SKM-1 treated with dmso at 0.1 percent for 144 hours (cell line): ENCODE data around the gene XPR1.
"Not testable (repeated sequence)": the region's sequence is repeated elsewhere in the genome, so short reads cannot be mapped to it uniquely, and the experiment has no call there.

ENCODE experiments used
- DNase-seq: peaks from one replicate; lab custom pipeline; 2025; ENCODE audit not compliant: unreplicated experiment; lab: John Stamatoyannopoulos, UW

The XPR1 gene

DNA sequence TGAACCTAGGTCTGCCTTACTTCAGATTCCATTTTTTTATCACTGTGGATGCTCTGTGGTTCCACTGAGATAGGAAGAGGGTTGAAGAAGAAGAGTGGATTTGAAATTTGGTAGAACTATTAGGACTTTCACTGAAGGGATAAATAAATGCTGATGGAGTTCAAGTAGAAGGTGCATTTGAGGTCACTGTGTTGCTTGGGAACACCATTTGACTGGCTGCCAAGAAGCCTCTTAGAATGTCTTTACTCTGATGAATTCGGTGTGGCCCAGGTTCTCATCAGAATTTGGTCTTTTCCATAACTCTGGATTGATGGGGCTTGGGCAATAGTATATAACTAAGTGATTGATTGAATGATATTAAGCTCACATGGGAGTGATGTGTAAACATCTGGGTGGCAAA, 11.9 kb downstream of the XPR1 start:
- DNase-seq, result no peak

DNA sequence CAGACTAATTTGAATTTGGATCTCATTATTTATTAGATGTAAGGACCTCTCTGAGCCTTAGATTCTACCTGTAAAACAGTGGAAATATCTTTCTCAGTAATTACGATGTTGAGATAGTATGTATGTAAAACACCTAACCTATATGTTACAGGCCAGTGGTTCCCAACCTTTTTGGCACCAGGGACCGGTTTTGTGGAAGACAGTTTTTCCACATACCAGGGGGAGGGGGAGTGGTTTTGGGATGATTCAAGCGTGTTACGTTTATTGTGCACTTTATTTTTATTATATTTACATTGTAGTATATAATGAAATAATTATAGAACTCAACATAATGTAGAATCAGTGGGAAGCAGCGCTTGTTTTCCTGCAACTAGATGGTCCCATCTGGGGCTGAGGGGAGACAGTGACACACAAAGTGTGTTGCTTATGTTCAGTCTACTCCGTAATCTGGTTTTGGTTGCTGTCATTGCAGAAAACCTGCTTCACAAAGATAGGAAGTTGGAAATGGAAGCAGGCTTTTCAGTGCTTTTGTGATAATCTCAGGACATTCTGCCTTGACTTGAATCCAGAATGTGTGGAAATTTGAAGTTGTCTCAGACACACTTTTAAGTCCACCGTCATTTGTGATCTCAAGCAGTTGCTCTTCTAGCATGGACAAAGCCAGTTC, 12.8 kb downstream of the XPR1 start:
- DNase-seq, result no peak

DNA sequence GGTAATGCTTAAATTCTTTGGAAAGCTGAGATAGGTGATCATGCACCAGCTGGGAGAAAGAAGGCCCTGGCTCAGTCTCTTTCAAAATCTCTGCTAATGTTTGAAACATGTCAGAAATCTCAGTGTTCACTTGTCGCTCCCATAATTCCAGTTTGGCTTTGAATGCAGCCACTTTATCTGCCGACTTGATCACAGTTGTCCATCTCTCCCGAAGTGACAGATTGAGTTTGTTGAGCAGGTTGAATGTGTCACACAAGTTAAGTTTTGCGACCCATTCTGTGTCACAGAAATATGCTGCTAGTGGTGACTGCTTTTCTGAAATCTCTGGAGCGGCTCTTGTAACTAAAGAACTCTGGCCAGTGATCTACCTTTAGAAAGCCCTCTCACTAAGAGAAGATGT, 13.4 kb downstream of the XPR1 start:
- DNase-seq, result not testable (repeated sequence)

DNA sequence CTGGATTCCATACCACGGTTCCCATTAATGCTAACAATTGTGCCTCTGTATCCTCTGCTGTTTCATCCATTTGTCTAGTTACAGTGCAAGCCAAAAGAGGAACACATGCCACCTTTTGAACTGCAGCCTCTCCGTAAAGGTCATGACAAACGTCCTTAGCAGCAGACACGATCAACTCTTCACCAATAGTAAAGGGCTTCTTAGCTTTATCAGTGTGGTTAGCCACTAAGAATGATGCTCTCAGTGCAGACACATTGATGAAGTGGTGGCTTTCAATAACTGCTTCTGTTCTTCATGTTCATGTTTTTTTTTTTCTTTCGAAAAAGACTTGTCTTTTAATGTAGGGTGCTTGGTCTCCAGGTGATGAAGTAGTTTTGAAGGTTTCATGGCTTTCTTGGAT, 14.3 kb downstream of the XPR1 start:
- DNase-seq, result no peak

DNA sequence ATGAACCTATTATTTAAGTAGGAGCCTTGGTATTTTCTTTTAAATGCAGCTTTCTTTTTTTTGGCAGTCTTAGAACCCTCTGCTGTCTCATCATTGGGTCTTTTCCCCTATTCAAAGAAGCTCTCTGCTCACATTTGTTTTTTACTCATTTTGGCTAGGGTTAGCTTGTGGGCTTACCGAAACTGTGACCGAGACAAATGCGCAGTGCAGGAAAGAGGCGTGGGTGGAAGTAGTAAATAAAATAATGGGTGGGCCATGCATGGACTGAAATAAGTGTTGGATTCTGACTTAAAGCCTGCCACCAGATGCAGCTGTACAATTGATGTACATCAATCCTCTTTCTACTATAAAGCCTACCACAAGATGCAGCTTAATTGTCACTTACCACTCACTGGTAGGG, 14.7 kb downstream of the XPR1 start:
- no peak for DNase-seq

DNA sequence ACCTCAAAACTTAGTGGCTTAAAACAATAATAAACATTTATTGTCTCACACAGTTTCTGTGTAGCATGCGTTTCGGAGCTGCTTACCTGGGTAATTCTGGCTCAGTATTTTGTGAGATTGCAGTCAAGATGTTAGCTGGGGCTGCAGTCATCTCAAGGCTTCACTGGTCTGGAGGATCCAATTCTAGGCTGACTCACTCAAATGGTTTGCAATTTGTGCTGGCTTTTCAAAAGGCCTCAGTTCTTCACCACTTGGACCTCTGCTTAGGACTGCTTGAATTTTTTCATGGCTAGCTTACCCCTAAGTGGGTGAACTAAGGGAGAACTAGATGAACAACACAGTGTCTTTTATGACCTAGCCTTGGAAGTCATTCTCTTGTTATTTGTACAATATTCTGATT, 21.0 kb downstream of the XPR1 start:
- DNase-seq, result no peak

DNA sequence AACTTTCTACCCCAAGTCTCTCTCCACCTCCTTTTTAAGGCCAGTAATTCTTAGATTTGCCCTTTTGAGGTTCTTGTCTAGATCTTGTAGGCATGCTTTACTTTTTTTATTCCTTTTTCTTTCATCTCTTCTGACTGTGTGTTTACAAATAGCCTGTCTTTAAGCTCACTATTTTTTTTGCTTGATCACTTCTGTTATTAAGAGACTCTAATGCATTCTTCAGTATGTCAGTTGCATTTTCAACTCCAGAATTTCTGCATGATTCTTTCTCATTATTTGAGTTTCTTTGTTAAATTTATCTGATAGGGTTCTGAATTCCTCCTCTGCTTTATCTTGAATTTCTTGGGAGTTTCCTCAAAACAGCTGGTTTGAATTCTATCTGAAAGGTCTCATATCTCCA, 30.9 kb downstream of the XPR1 start:
- no peak for DNase-seq

DNA sequence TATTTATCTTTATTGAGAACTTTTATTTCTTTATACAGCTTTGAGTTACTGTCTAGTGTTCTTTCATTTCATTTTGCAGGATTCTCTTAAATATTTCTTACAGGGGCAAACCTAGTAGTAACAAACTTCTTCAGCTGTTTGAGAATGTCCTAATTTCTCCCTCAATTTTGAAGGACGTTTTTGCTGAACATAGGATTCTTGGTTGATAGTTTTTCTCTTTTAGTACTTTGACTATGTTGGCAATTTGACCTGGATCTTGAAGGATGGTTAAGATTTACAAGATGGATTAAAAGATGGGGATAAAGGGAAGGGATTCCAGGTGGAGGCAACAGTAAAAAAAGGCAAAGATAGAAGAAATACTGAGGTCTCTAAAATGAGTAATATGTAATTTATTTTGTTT, 38.9 kb downstream of the XPR1 start:
- DNase-seq, result no peak

DNA sequence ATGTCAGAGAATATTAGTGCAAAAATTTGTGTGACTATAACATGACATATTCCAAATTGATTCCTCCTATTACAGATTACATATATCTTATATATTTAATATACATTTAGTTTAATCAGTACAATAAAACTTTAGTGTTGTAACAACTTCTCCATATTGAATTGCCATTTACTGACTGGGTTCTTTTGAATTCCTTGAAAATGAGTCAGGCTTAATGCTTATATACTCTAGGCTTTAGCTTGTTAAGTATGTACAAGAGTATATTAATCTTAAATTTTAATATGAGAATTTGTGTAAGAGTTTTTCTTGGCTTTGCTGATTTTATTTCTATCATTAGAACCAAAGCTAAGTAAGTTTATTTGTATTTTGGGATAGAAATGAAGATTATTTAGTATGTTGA, 40.3 kb downstream of the XPR1 start:
- DNase-seq, result no peak

DNA sequence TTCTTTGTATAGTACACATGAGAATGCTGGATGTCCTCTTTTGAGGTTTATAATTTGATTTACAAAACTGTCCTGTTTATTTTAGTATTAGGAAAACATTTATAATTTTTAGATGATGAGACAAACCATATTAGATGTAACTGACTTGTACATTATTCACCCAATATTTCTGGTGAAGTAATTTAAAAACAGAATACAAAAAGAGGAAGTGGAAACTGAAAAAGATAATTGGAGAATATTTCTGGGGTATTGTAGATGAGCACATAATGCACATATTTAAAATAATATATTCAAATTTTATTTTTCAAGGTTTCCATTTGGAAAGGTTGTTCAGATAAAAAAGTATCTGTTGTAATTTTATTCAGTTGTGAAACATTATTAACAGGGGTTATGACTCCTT, 40.7 kb downstream of the XPR1 start:
- no peak for DNase-seq

DNA sequence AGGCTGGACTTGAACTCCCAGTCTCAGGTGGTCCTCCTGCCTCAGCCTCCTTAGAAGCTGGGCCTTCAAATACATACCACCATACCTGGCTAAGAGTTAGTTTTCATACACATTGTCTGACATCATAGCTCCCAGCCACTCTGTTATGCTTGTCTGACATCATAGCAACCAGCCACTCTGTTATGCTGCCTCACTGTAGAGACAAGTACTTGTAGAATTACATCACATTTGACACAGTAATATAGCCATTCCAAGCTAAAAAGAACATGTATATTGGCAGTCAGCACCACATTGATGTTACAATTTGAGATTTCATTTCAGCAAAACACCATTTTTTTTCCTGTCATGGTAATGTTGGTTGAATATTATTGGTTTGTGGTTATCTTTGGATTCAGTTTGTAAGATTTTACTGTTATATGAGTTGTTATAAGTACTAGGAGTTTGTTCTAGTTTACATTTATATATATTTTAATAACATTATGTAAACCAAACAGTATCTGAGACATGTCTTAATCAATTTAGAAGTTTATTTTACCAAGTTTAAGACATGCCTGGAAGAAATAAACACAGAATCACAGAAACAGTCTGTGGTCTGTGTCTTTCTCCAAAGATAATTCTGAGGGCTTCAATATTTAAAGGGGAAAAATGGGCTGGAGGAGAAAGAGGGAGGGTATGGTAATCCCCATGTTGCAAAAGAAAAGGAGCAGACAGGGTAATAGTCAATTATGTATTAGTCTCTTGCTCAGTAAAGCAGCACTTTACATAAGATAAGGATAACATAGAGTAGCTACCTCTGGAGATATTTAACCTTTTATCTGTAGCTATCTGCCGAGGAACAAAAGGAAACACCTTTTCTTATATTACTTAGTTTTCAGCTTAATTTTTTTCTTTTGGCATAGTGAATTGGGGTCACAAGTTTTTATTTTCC, 43.0 kb downstream of the XPR1 start:
- no peak for DNase-seq

DNA sequence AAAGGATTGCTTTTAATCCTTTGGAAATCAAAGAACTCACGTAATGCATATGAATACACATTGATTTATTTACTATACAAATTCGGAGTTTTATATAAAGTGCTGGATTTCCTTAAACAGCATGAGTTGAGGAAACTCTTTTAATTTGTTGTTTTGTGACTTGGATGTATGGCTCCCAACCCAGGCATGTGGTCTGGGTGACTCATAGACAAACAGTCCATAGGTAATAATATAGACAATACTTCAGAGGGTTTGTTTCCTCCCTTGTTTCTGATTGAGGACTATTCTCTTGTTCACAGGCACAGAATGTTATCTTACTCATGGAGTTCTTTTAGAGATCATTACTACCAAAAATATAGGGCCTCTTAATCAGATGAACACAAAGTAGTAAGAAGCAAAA, 43.8 kb downstream of the XPR1 start:
- no peak for DNase-seq

DNA sequence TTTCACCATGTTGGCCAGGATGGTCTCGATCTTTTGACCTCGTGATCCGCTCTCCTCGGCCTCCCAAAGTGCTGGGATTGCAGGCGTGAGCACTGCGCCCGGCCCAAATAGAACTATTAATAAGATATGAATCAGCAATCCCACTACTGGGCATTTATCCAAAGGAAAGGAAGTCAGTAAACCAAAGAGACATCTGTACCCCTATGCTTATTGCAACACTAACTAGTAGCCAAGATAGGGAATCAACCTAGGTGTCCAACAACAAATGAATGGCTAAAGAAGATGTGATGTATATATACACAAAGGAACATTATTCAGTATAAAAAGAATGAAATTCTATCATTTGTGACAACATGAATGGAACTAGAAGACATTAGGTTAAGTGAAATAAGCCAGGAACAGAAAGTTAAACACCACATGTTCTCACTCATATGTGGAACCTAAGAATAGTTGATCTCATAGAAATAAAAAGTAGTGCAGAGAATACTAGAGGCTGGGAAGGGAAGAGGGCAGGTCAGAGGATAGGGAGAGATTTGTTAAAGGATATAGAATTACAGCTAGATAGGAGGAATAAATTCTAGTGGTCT, 48.8 kb downstream of the XPR1 start:
- no peak for DNase-seq

DNA sequence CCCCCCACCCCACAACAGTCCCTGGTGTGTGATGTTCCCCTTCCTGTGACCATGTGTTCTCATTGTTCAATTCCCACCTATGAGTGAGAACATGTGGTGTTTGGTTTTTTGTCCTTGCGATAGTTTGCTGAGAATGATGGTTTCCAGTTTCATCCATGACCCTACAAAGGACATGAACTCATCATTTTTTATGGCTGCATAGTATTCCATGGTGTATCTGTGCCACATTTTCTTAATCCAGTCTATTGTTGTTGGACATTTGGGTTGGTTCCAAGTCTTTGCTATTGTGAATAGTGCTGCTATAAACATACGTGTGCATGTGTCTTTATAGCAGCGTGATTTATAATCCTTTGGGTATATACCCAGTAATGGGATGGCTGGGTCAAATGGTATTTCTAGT, 51.3 kb downstream of the XPR1 start:
- DNase-seq, result not testable (repeated sequence)

DNA sequence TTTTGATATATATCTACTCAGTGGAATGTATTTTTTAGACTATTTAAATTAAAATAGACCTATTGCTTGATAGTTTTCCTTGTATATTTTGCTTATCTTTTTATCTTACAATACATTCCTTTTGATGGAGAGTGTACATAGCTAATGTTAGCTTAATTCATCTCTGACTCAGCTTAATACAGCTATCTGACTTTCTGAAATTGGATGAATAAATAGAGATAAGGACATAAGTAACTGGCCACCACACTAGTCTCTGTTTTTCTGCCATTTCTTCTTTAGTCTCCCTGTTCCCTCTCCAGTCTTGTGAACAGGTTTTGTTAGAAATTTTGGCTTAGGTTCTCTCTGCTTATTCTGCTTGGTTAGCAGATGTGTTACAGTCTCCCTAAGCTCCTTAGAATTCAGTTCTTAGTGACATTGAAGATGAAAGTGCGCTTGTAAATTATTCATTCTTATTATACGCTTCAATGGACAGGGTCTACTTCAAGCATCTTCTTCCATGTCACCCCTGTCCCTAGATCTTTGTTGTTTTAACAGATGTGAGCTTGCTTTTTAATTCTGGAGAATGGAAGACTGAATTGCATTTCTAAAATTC, 59.6 kb downstream of the XPR1 start:
- DNase-seq, result no peak

DNA sequence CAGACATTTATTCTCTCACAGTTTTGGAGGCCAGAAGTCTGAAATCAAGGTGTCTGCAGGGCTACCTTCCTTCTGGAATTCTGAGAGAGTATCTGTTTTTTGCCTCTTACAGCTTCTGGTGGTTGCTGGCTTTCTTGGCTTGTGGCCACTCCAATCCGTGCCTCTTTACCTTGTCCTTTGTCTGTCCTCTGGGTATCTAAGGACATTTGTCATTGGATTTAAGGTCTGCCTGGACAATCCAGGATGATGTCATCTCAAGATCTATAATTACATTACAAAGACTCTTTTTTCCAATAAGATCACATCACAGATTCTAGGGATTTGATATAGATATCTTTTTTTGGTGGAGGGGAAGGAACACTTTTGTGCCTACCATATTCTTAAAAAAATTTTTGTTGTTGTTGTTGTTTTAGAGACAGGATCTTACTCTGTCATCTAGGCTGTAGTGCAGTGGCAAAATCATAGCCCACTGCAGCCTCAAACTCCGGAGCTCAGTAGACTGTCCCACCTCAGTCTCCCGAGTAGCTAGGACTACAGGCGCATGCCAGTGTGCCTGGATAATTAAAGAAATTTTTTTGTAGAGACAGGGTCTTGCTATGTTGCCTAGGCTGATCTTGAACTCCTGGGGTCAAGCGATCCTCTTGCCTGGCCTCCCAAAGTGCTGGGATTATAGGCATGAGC, 61.9 kb downstream of the XPR1 start:
- no peak for DNase-seq

DNA sequence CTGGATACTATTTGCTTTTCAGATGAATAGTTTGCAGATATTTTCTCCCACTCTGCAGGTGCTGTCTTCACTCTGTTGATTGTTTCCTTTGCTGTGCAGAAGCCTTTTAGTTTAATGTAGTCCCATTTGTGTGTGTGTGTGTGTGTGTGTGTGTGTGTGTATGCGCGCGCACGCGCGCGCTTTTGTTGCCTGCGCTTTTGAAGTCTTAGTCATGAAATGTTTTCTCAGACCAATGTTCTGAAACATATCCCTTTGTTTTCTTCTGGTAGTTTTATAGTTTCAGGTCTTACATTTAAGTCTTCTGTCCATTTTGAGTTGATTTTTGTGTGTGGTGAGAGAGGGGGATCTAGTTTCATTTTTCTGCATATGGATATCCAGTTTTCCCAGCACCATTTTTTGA, 63.5 kb downstream of the XPR1 start:
- DNase-seq, result no peak

DNA sequence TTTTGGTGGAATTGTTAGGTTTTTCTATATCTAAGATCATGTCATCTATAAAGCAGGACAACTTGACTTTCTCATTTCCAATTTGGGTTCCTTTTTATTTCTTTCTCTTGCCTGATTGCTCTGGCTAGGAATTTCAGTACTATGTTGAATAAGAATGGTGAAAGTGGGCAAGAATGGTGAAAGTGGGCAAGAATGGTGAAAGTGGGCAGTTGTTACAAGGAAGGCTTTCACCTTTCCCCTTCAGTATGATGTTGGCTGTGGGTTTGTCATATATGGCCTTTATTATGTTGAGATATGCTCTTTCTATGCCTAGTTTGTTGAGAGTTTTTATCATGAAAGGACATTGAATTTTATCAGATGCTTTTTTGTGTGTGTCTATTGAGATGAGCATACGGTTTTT, 64.5 kb downstream of the XPR1 start:
- no peak for DNase-seq

DNA sequence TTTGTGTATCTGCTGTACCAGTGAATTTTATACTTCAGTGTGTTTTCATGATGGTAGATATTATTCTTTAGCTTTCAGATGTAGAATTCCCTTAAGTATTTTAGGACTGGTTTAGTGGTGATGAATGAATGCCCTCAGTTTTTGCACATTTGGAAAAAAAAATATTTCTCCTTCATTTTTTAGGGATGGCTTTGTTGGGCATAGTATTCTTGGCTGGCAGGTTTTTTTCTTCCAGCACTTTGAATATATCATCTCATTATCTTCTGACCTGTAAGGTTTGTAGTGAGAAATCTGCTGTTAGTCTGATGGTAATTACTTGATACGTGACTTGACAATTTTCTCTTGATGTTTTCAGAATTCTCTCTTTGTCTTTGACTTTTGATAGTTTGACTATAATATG, 66.8 kb downstream of the XPR1 start:
- DNase-seq, result no peak

DNA sequence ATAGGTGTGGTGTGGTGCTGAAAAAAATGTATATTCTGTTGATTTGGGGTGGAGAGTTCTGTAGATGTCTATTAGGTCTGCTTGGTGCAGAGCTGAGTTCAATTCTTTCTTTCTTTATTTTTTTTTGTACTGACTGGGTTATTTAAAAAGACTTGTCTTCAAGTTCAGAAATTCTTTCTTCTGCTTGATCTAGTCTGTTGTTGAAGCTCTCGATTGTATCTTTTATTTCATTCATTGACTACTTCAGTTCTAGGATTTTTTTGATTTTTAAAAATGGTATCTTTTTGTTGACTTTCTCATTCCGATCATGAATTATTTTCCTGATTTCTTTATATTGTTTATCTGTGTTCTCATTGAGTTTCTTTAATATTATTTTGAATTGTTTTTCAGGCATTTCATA, 70.6 kb downstream of the XPR1 start:
- DNase-seq, result not testable (repeated sequence)

DNA sequence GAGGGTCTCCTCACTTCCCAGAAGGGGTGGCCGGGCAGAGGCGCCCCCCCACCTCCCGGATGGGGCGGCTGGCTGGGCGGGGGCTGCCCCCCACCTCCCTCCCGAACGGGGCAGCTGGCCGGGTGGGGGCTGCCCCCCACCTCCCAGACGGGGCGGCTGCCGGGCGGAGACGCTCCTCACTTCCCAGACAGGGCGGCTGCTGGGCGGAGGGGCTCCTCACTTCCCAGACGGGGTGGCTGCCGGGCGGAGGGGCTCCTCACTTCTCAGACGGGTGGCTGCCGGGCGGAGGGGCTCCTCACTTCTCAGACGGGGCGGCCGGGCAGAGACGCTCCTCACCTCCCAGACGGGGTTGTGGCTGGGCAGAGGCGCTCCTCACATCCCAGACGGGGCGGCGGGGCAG, 78.9 kb downstream of the XPR1 start:
- not testable (repeated sequence) for DNase-seq
